GM21619 (cell line): ENCODE measurements around the gene ZSWIM5.
"Not testable (repeated sequence)": the region's sequence is repeated elsewhere in the genome, so short reads cannot be mapped to it uniquely, and the experiment has no call there.

Experiments
- ATAC-seq: cut with Tn5 transposase; IDR thresholded peaks from one replicate; pipeline ENCODE4 v1.9.1; 2021; ENCODE audit not compliant: unreplicated experiment

The ZSWIM5 gene

DNA sequence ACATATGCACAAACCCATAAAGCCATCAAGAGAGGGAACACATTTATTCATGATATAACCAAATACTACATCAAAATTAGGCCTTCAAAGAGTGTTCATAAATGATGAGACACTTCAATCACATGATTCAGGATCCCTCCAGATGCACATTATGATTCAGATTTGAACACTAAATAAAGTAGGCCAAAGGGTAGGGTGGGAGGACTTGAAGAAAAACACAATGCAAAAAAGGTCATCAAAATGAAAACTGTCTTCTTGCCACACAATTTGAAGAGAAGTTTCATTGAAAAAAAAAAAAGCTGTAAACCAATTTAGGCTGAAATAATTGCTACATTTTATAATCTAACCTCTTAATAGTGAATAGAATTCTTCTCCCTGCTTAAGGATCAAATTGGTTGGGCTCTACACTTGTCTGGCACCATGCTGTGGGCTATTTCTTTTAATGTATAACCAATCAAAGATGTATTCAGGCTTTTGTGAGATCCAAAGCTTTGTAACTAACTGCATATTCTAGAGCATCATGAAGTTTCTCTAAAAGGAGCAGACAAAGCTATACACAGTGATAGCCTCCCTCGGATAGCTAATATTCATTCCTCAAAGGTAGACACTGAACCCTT is 58.1 kb downstream of the ZSWIM5 start:
- ATAC-seq, result no peak

GRCh38 chr1:45146833-45147232 is 59.6 kb downstream of the ZSWIM5 start:
- ATAC-seq, result no peak

DNA sequence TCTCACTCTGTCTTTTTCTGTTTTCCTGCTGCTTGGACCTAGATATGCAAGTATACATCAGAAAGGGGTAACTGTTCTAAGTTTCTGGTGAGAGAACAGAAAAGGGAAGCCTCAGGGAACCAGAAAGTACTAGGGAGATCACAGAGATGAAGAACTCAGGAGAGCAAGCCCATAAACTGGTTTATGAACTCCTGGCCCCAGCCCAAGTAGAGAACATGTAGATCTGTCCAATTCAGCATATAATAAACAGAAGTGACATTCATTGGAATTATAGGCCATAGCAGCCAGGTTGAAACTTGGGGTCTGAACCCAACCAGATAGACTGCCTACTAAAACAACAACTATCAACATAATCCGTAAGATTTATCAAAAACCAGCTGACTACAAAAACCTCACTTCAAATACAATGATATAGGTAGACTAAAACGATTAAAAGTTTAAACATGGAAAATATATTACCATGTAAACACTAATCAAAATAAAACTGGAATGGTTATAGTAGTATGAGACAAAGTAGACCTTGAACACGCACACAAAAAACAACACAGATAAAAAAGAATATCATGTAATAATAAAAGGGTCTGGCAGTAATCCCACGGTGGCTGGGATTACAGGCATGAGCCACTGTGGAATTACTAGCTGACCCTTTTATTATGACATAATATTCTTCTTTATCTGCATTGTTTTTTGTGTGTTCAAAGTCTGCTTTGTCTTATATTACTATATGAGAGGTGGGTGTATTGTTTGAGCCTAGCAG is 65.0 kb downstream of the ZSWIM5 start:
- ATAC-seq, result no peak

GRCh38 chr1:45136984-45137383 is 69.4 kb downstream of the ZSWIM5 start:
- ATAC-seq, result no peak

DNA sequence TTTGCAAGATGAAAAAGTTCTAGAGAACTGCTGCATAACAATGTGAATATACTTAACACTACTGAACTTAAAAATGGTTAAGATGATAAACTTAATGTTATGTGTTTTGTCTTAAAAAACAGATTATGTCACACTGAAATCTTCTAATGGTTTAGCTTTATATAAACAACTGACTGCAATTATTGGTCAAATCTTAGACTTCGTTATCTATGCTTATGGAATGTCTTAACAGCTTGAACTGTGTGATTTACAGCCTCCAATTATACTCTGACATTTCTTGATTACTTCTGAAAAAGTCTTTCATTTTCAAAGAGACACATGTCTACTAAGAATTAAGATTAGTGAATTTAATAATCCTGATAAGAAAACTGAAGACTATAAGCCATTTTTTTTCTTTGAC is 71.1 kb downstream of the ZSWIM5 start:
- no peak for ATAC-seq

- ATAC-seq, result no peak
Measured at GRCh38 chr1:45134461-45134873, 71.9 kb downstream of the ZSWIM5 start.

GRCh38 chr1:45132719-45133118 is 73.7 kb downstream of the ZSWIM5 start:
- not testable (repeated sequence) for ATAC-seq

GRCh38 chr1:45123358-45123757 is 83.0 kb downstream of the ZSWIM5 start:
- no peak for ATAC-seq

DNA sequence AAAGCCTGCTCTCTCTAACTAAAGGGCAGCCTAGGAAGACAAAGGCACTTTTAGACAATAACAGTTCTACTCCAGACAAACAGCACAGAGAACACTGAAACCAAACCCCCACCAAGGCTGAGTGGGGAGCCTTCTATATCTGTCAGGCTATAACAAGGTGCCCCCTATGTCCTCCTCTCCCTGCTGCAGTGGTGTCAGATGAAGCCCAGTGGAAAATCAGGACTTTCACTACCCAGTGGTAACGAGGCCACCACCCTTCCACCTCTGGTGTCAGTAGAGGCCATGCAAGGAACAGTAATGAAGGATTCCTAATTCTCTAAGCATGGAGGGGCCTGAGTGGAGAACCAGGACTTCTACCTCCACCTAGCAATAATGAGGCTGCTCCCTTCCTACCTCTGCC is 83.7 kb downstream of the ZSWIM5 start:
- ATAC-seq, result no peak

DNA sequence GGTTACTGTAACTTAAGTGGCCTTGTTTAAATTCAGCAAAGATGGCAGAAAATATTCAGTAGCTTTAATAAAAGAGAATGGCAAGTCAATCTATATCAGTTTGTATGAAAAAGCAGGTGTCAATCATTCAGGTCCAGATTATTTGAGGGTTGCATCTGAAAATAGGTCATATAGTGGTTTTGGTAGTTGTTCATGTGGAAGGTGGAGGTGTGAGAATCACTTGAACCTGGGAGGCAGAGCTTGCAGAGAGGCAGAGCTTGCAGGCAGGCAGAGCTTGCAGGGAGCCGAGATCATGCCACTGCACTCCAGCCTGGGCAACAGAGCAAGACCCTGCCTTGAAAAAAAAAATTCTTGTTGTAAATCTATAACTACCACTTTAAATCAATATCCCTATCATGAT is 88.6 kb downstream of the ZSWIM5 start:
- no peak for ATAC-seq

DNA sequence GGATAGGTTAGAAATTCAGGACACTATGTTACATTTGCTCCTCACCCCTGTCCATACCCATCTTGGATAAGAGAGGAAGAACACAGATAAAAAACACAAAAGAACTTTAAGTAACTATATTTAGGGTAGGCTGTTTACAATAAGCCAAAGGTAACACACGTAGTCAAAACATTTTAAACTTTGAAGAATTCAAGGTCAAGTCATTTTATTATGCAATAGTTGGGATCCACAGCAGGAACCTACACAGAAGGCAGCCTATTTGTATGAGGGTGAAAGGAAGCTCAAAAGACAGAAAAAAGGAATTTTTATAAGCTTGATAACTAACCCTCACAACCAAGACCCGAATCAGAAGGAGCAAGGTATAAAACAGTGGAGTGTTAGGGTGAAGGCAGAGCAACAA is 89.6 kb downstream of the ZSWIM5 start:
- ATAC-seq, result no peak

DNA sequence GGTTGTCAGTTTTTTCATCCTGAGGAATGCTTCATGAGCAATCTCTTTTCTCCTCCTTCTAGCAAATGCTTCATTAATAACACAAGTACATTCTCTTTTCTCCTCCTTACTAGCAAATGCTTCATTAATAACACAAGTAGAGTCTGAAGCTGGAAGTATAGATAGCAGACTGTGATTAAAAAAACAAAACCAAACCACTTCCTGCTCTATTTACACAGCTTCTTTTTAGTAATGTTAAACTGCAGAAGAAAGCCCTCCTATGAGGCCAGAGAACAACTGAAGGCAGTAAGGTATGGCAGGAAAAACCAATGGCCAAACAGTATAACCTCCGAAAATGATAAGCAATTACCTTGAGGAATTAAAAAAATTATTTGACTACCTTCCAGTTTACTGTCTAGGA is 90.1 kb downstream of the ZSWIM5 start:
- no peak for ATAC-seq

DNA sequence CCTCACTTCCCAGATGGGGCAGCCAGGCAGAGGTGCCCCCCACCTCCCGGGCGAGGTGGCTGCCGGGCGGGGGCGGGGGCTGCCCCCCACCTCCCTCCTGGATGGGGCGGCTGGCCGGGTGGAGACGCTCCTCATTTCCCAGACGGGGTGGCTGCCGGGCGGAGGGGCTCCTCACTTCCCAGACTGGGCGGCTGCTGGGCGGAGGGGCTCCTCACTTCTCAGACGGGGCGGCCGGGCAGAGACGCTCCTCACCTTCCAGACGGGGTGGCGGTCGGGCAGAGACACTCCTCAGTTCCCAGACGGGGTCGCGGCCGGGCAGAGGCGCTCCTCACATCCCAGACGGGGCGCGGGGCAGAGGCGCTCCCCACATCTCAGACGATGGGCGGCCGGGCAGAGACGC is 91.2 kb downstream of the ZSWIM5 start:
- not testable (repeated sequence) for ATAC-seq

DNA sequence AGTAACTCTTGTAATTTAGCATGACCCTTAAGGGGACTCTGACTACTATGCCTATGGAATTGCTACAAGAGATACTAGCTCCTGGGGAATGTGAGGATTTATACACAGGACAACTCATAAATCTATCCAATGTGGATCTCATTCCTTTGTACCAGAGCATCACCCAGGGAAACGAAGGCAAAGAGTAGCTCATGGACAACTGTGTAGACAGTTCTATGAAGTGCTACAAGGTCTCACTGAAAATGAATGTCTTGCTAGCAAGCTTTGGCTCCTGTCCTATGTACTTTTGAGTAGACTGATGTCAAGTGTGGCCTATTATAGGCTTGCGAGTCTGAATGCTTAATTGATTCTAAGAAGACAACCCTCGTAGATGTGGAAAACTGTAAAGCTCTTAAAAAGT is 93.7 kb downstream of the ZSWIM5 start:
- no peak for ATAC-seq

- ATAC-seq, result no peak
Measured at GRCh38 chr1:45111239-45111638, 95.2 kb downstream of the ZSWIM5 start.

DNA sequence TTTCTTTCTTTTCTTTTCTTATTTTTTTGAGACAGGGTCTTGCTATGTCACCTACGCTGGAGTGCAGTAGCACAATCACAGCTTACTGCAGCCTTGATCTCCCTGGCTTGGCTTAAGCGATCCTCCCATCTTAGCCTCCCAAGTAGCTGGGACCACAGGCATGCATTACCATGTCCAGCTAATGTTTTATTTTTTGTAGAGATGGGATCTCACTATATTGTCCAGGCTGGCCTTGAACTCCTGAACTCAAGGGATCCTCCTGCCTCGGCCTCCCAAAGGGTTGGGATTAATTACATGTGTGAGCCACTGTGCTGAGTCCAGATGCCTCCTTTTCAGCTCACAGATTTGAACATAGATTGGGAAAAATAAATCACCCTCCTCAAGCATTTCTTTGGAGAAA is 98.6 kb downstream of the ZSWIM5 start:
- ATAC-seq, result no peak

DNA sequence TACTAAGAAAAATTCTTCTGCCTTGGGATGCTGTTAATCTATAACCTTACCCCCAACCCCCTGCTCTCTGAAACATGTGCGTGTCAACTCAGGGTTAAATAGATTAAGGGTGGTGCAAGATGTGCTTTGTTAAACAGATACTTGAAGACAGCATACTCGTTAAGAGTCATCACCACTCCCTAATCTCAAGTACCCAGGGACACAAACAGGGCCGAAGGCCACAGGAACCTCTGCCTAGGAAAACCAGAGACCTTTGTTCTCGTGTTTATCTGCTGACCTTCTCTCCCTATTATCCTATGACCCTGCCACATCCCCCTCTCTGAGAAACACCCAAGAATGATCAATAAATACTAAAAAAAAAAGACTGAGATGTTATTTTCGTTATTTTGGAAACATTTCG is 99.5 kb downstream of the ZSWIM5 start:
- ATAC-seq, result not testable (repeated sequence)

DNA sequence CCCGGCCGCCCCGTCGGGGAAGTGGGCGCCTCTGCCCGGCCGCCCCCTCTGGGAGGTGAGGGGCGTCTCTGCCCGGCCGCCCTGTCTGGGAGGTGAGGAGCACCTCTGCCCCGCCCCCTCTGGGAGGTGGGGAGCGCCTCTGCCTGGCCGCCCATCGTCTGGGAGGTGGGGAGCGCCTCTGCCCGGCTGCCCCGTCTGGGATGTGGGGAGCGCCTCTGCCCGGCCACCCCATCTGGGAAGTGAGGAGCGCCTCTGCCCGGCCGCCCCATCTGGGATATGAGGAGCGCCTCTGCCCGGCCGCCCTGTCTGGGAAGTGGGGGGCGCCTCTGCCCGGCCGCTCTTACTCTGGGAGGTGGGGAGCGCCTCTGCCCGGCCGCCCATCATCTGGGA is 100.3 kb downstream of the ZSWIM5 start:
- not testable (repeated sequence) for ATAC-seq

- not testable (repeated sequence) for ATAC-seq
Measured at GRCh38 chr1:45105486-45106155, 100.8 kb downstream of the ZSWIM5 start.

DNA sequence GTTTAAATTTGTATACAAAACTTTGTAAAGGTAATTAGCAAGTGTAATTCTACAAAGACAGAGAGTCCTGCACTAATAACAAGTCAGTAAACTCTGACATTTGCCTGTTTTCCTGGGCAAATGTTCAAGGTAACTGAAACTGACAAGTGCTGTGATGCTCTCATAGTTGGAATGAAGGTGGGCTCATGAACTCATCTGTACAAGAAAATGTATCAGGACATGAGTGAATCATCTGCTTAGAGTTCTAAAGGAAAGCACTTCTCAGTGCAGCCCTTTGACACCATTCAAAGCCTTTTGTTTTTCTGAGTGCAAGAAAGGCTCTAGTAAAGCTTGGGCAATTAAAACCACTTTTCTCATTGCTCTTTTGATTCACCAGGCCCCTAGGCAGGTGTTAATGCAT is 102.9 kb downstream of the ZSWIM5 start:
- ATAC-seq, result no peak

- no peak for ATAC-seq
Measured at GRCh38 chr1:45101947-45102346, 104.5 kb downstream of the ZSWIM5 start.

- not testable (repeated sequence) for ATAC-seq
Measured at GRCh38 chr1:45101528-45101927, 104.9 kb downstream of the ZSWIM5 start.
